Stomach smooth muscle (tissue), 2 donors: ENCODE measurements around the gene SORT1.
A peak's percentile ranks its signal among the peaks of the same experiment; 100 is the strongest.

Experiments used
- H3K27ac ChIP-seq: one replicate; pipeline ENCODE4 v1.7.0; 2013; ENCODE audit warnings: mild to moderate bottlenecking, low read length, inconsistent platforms
- H3K27me3 ChIP-seq, 2 donors: one replicate each; pipeline ENCODE4 v1.7.0; 2013; ENCODE audit warnings: low read length in 2 of 2; ENCODE audit not compliant: insufficient read depth in 2 of 2, control insufficient read depth in 1 of 2
- H3K36me3 ChIP-seq, 2 donors: one replicate each; pipeline ENCODE4 v1.7.0; 2013; ENCODE audit warnings: low read length in 2 of 2; ENCODE audit not compliant: control insufficient read depth in 2 of 2, insufficient read depth in 2 of 2
- H3K4me1 ChIP-seq: one replicate; pipeline ENCODE4 v1.7.0; 2013; ENCODE audit warnings: low read length; ENCODE audit not compliant: control insufficient read depth, insufficient read depth
- H3K4me3 ChIP-seq, 2 donors: one replicate each; pipeline ENCODE4 v1.7.0; 2013; ENCODE audit warnings: low read length in 2 of 2
- H3K9ac ChIP-seq, 2 donors: one replicate each; pipeline ENCODE4 v1.7.0; 2013; ENCODE audit warnings: low read length in 2 of 2, mild to moderate bottlenecking in 1 of 2
- H3K9me3 ChIP-seq, 2 donors: one replicate each; pipeline ENCODE4 v1.7.0; 2013; ENCODE audit warnings: low read length in 2 of 2; ENCODE audit not compliant: control insufficient read depth in 2 of 2
- donor health status: healthy.
- donor health status: Pancreatic carcinoma.

The SORT1 gene

DNA sequence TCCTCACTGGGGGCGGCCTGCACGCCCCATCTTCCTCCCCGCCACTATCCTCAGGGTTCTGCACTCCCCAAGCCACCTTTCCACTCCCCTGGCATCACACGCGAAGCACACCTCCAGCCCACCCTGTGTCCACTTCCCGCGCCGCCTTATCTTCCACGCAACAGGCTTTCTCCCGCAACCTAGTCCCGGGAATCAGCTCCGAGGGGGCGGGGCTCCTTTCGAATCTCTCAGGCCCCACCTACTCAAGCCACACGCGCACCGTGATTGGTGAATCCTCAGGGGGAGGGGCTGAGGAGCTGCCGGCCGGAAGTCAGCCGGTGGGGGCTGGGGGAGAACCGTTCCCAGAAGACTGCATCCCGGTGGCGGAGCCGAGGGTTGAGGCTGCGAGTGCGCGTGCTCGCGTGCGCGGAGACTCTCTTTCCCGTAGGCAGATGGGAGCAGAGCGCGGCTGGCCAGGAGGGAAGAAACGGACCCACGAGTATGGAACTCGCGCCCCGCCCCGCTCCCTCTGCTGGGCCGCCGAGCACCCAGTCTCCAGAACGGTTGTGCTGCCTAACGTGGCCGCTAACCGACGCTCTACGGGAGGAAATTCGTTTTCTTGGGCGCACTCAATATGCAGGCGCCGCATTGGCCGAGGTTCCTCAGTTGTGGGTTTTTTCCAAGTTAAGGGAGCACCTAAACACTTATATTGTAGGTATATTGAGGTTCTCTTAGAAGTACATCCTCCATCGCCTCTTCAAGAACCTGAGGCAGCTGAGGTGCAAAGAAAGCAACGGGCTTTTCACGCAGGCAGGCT lies 114.6 kb downstream of the SORT1 start, which contains the start of gene PSRC1:
PSRC1 (minus strand) TSS at position 194 of the 796 bp plus-strand sequence.
- Histone ChIP-seq H3K36me3 (no peaks in the 10 kb centered on the region), H3K9me3 (no peaks in the 10 kb centered on the region), H3K9ac (peak within 1 kb of the TSS; percentile 74 to 92), H3K4me3 (peak within 1 kb of the TSS; percentile 56 to 88), H3K4me1 (peaks cover 25% of the 10 kb centered on the region), H3K27ac (peak within 1 kb of the TSS; percentile 92), H3K27me3 (no peaks in the 10 kb centered on the region)

DNA sequence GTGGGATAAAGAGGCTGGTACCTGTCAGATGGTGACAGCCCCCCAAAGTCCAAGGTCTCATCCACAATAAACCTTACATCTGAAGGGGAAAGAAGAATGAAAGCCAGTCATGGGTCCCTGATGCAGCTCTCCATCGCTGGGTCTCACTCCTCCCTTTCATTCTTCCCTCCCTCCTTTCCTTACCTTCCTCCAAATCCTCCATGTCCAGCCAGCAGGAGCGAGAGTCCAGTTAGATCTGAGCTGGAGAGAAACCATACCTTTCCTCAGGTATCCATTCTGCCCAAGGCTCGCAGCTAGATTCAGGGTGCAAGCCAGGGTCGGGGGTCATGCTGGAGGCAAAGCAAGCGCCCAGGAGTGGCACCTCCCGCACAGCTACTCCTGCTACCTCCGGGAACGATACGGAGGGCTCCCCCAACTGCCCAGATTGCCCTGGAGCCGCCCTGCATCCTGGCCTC lies 115.2 kb downstream of the SORT1 start:
- H3K27ac ChIP-seq, result peak overlapping the region; percentile 92
- H3K9me3 ChIP-seq, result no peaks in the 10 kb centered on the region
- H3K36me3 ChIP-seq, result no peaks in the 10 kb centered on the region
- H3K4me1 ChIP-seq, result peaks cover 25% of the 10 kb centered on the region
- peak overlapping the region; percentile 56 to 88 for H3K4me3 ChIP-seq
- peak overlapping the region; percentile 42 to 74 for H3K9ac ChIP-seq
- H3K27me3 ChIP-seq, result no peaks in the 10 kb centered on the region

DNA sequence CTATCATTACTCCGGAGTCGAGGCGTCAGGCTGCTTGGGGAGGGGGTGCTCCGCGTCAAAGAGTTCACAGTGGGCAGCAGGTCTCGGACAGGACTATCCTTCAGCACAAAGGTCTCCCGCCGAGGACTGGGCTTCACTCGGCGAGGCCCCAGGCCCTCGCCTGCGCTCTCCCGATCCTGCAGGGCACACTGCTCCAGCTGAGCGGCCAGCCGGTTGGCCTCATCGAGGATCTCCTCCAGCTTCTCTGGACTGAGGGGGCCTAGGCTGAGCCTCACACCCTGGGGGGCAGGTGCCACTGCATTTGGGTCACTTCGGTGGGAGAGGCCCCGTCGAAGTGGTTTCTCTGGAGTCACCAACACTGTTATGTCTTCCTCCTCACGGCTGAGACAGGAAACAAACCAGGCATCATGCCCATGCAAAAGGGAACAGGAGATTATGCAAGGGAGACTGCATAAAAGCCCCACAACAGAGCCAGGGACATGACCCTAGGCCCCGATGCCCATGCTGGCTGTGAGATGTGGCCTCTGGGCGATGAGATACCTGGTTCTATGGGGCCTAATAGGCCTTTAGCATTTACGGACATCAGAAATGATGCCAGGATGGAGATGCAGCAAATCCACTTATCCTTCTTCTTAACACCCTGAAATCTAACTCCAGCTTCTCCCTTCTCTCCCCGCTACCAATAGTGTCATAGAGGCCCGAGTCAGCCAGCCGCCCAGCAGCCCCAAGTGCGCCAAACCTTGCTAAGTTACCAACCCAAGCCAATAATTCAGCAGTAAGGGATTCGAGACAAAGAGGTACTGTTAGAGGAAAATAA lies 115.8 kb downstream of the SORT1 start:
- Histone ChIP-seq H3K4me1 (peaks cover 25% of the 10 kb centered on the region), H3K9me3 (no peaks in the 10 kb centered on the region), H3K4me3 (peak overlapping the region in 1 of 2 donors; percentile 88), H3K9ac (peak overlapping the region; percentile 21 to 74), H3K27me3 (no peaks in the 10 kb centered on the region), H3K36me3 (no peaks in the 10 kb centered on the region), H3K27ac (no peak overlapping the region)

DNA sequence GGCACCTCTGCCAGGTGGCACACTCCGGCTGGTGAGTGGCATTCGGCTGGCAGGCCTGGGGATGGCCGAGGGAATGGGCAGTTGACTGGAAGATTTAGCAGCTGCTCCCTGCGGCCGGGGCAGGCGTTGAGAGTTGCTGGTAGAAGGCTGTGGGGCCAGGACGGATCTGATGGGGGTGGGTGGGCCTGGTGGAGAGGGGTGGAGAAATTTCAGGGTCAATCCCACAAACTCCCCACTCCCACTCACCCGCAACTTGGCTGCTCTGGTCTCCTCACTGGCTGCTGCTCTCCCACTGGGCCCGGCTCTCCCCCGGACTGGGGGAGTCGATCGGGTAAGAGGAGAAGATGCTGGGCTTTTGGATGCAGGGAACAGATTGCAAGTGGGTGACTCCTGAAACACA lies 116.9 kb downstream of the SORT1 start:
- Histone ChIP-seq H3K9ac (no peak overlapping the region), H3K36me3 (no peaks in the 10 kb centered on the region), H3K4me1 (peaks cover 25% of the 10 kb centered on the region), H3K27ac (no peak overlapping the region), H3K4me3 (no peak overlapping the region), H3K27me3 (no peaks in the 10 kb centered on the region), H3K9me3 (no peaks in the 10 kb centered on the region)

DNA sequence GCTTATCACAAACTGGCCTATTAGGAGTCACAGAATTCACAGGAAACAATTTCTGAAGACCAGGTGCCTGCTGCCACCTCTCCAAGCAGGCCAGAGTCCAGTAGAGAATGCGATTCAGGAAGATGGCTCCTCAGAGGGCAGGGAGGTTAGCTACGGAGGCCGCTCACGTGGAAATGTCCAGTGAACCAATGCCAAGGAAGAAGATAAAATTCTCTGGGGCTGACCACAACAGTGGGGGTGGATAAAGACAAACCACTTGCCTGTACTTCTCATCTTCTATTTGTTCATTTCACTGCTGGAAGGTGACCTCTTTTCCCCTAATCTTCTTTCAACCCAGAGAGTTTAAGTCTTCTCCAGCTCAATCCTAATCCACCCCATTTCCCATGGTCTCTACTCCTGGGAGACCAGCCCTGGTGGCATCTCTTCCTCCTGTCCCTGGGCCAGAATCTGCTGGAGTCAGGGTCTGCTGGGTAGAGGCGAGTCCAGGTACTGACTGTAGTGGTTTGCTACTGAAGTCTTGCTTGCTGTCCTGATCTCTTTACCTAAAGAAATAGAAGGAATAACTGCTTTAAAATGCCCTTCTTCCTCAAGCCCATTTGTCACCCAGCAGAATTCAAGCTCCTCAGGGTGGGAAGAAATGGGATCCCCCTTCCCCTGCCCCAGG lies 118.0 kb downstream of the SORT1 start:
- no peaks in the 10 kb centered on the region for H3K27me3 ChIP-seq

DNA sequence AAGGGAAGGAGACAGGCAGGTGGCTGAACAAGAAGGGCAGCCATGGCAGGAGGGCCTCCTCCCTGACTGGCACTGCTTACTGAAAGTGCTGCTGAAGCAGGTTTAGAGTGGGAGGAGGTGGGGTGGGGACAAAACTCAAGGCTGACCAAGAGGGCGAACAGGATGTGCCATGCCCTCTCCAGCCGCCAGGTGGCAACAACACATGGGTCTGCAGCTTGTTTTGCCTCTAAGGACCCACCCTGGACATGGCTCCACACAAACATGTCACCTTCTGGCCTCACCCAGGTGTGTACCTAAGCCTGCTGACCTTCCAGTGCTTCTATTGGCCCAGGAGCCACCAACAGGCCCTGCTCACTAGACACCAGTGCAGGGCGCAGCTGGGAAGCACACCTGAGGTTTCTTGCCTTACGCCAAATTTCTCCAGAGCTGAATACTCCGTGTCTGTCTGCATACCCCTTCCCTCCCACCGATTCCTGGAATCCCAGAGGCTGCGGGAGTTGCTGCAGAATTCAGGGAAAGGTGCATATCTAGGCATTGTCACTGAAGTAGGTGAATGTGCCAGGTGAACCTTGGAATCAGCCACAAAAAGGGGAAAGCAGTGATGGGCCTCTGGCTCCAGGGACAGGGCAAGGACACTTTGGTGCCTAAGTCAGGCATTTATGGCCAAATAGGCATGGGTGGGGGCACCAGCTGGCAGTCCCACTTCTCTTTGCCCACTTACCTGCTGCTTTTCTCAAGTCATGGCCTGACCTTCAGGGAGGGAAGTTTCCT lies 120.1 kb downstream of the SORT1 start:
- H3K36me3 ChIP-seq, result no peaks in the 10 kb centered on the region
- H3K27ac ChIP-seq, result no peak overlapping the region
- H3K4me3 ChIP-seq, result no peak overlapping the region
- H3K27me3 ChIP-seq, result no peaks in the 10 kb centered on the region
- peaks cover 21% of the 10 kb centered on the region for H3K4me1 ChIP-seq
- H3K9ac ChIP-seq, result peak overlapping the region in 1 of 2 donors; percentile 29
- no peaks in the 10 kb centered on the region for H3K9me3 ChIP-seq

More for the DNA sequence above, 118.0 kb downstream of the SORT1 start:
- Histone ChIP-seq H3K4me3 (no peak overlapping the region), H3K36me3 (no peaks in the 10 kb centered on the region), H3K9ac (no peak overlapping the region), H3K27ac (no peak overlapping the region), H3K9me3 (no peaks in the 10 kb centered on the region), H3K4me1 (peaks cover 31% of the 10 kb centered on the region)

DNA sequence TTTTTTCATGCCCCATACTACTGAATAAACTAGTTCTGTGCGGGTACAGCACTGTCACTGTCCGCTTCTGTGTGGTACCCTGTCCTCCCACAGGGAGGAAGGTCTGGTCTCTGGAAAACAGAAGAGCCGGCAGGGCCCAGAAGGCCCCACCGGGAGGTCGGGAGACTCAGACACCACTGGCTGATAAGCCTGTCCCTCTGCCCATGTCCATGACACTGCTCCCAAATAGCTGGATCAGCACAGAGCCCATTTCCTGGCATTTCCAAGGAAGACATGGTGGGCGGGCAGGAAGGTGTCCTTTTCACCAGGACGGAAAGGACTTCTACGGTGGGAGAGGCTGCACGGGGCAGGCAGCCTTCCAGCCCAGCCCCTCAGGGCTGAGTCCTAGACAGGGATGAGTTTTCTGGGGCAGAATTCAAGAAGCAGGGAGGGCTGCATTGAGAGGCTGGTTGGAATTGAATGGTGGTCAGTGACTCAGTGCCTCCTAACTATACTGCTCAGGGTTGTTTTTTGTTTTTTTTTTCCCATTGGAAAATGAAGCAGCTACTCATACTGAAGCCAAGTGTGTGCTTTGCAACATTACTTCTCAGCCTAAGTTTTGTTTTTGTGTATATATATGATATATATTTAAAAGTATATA lies 121.9 kb downstream of the SORT1 start:
- Histone ChIP-seq H3K9ac (no peak overlapping the region), H3K36me3 (peaks cover 0 to 2% of the 10 kb centered on the region in 2 donors), H3K9me3 (no peaks in the 10 kb centered on the region), H3K4me3 (no peak overlapping the region), H3K27ac (no peak overlapping the region), H3K27me3 (no peaks in the 10 kb centered on the region), H3K4me1 (peaks cover 11% of the 10 kb centered on the region)

DNA sequence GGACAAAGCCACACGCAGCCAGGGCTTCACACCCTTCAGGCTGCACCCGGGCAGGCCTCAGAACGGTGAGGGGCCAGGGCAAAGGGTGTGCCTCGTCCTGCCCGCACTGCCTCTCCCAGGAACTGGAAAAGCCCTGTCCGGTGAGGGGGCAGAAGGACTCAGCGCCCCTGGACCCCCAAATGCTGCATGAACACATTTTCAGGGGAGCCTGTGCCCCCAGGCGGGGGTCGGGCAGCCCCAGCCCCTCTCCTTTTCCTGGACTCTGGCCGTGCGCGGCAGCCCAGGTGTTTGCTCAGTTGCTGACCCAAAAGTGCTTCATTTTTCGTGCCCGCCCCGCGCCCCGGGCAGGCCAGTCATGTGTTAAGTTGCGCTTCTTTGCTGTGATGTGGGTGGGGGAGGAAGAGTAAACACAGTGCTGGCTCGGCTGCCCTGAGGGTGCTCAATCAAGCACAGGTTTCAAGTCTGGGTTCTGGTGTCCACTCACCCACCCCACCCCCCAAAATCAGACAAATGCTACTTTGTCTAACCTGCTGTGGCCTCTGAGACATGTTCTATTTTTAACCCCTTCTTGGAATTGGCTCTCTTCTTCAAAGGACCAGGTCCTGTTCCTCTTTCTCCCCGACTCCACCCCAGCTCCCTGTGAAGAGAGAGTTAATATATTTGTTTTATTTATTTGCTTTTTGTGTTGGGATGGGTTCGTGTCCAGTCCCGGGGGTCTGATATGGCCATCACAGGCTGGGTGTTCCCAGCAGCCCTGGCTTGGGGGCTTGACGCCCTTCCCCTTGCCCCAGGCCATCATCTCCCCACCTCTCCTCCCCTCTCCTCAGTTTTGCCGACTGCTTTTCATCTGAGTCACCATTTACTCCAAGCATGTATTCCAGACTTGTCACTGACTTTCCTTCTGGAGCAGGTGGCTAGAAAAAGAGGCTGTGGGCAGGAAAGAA lies 122.9 kb downstream of the SORT1 start:
- no peaks in the 10 kb centered on the region for H3K27me3 ChIP-seq
- H3K4me3 ChIP-seq, result no peak overlapping the region
- peak overlapping the region in 1 of 2 donors; percentile 29 for H3K9ac ChIP-seq
- H3K36me3 ChIP-seq, result peaks cover 0 to 4% of the 10 kb centered on the region in 2 donors
- no peak overlapping the region for H3K27ac ChIP-seq
- H3K9me3 ChIP-seq, result no peaks in the 10 kb centered on the region
- H3K4me1 ChIP-seq, result peaks cover 11% of the 10 kb centered on the region
